NCI-H1105 treated with DMSO at 0.1 percent for 48 hours (cell line): ENCODE results near the gene CYP39A1.

Experiments
- DNase-seq: peaks from one replicate; lab custom pipeline; 2025; lab: John Stamatoyannopoulos, UW

Gene CYP39A1

GRCh38 chr6:46590765-46591164 lies 61.9 kb downstream of the CYP39A1 start:
- no peak for DNase-seq

DNA sequence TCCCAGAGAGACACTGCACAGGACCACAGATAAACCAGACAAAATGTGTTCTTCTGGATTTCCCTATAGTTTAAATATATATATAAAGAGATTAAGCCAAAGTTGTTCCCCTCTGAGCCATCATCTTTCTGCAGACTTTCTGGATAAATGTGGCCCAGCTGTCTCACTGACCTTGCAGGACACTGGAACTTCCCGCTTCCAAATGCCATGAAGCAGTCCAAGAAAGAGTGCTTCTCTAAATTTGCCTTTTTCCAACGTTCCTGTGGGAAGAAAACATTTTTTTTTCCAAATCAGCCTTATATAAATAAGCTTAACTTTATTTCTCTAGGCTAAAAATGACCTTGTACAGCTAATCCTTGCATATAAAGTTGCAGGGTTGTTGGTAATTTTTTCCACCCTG lies 65.7 kb downstream of the CYP39A1 start:
- no peak for DNase-seq

DNA sequence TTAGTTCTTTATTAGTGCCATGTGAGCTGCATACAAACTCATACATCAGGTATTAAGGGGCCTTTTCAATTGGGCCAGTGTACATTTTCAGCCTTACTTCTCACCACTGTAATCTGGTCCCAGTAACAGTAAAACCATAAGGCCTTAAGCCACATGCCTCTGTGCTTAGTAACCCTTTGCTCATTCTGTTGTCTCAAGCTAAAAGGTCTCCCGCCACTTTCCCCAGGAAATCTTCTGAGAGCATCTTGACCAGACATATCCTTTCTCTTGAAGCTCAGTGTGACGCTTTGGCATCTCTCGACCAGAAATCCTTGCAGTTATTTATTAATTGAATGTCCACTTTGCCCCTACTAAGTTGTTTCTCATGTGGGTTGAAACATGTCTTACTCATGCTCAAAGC lies 68.0 kb downstream of the CYP39A1 start:
- no peak for DNase-seq

DNA sequence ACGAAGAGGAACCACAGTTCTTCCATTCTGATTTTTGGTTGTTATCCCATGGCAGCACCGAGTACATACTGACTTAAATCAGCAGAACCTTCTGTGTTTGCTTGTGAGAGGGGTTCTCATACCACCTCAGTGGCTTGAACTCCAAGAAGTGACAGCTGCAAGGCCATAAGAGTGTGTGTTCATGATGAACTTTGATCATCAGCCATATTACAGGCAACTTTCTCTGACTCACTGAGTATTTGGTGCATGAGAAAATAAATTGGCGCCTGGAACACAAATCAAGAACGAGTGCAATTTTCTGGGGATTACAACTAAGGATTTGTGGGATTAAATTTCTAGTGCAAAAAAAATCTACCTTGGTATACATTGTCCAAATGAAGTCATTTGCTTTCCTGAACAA lies 68.9 kb downstream of the CYP39A1 start:
- no peak for DNase-seq

DNA sequence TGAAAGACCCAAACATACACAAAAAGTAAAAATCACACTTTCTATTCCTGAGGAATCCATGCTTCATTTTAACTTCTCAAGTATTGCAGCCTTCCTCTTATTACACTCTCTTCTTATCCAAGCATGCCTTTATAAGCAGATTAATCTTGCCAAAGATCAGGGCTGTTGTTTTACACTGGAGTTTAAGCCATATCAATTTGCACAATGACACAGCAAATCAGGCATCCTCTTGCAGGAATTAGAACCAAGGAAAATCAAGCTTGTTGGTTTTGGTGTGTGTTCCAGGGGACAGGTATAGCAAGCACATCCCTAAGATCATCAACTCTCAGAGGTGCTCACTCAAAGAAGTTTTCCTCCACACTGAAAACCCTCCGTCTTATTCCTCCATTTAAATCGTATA lies 69.5 kb downstream of the CYP39A1 start:
- DNase-seq, result no peak

DNA sequence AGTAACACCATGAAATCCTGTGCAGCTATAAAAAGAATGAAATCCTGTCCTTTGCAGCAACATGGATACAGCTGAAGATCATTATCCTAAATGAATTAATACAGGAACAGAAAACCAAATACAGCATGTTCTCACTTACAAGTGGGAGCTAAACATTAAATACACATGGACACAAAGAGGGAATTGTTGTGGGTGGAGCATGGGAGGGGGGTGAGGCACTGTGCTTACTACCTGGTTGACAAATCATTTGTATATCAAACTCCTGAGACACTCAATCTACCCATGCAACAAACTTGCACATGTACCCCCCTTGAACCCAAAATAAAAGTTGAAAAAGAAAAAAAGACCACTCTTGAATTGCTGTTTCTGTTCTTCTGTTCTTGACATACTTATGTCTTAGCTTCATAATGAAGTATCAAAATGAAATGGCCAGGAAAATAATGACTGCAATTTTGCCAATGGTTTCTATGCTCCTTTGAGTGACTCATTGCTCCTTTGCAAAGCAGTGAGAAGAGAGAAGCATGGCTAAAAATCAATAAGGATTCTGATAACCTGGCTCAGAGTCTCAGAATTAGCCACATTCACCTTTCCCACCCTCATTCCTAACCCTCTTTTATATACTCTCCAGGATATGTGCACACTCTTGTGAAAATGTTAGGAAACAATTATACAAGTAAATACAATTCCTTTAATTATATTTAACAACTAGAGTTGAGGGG lies 71.0 kb downstream of the CYP39A1 start:
- no peak for DNase-seq

DNA sequence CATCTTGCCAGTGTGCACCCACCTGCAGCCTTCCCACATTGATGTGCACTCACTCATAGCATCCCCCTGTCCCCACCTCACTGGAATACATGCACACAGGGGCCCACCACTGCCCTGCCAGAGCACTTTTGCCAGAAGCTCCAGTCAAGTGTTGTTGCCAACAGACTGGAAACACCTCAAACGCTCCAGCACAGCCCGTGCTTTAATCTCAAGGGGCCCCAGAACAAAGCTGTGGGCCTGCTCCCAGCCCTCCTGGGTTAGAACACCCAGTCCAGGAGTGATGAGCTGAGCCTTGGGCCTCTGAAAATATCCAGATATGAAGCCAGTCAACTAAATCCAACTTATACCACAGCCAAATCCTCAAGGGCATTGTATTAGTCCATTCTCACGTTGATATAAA lies 77.1 kb downstream of the CYP39A1 start:
- DNase-seq, result no peak

GRCh38 chr6:46573140-46573539 lies 79.5 kb downstream of the CYP39A1 start:
- no peak for DNase-seq

- no peak for DNase-seq
These were observed 87.1 kb downstream of the CYP39A1 start for GRCh38 chr6:46565531-46565930.

- no peak for DNase-seq
These were observed 88.7 kb downstream of the CYP39A1 start for GRCh38 chr6:46563924-46564323.

- DNase-seq, result no peak
These were observed 96.6 kb downstream of the CYP39A1 start for GRCh38 chr6:46556053-46556452.

DNA sequence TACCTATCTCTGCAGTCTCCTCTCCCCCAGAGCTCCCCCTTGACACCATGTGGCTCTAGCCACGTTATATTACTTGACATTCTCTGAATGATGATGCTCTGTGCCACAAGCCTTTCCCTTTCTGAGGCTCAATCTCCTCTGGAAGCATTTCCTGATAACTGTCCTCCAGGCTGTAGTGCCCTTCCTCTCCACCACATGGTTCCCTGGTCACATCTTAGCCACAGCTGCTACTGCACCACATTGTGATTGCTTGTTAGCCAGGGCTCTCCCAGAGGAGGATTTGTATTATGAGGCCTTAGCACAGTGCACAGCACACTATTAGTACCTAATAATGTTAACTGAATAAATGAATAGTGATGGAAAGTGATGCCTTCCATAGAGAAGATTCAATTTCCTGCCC lies 97.5 kb downstream of the CYP39A1 start:
- DNase-seq, result no peak

GRCh38 chr6:46549155-46549554 lies 103.5 kb downstream of the CYP39A1 start:
- DNase-seq, result no peak

- no peak for DNase-seq
These were observed 111.1 kb downstream of the CYP39A1 start for GRCh38 chr6:46541556-46541955.

DNA sequence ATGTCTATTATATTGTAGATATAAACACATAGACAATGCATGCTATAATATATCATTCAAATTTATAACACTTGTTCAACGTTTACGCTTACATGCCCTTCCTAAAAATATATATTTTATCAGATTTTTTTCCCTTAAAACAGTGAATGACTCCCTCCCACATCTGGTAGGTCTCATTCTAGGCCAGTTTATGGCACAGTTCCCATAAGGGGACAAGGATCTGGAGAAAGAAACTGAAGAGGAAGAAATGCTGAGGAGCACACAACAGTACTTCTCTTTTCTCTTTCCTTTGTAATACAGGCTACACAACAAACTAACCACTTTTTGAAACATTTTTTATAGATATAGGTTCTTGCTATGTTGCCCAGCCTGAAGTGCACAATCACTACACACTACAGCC lies 112.8 kb downstream of the CYP39A1 start:
- DNase-seq, result no peak

GRCh38 chr6:46538800-46539480 lies 113.7 kb downstream of the CYP39A1 start:
- DNase-seq, result no peak

DNA sequence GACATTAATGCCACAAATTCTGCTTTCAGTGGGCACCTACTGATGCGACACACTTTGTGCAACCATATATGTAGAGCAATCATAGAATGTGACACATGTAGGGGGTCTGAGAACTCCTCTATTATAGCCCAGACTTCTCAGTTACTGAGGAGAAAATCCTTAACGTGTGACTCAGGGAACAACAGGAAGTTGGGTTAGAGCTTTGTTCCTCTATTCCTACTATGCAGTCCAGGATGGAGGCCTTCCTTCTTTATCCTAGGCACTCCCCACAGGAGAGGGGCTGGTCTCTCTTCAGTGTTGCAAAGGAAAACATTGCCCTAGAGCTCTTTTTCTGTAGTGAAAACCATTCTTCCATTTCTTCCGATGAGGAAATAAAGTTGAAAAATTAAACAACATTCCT lies 121.7 kb downstream of the CYP39A1 start:
- DNase-seq, result no peak

DNA sequence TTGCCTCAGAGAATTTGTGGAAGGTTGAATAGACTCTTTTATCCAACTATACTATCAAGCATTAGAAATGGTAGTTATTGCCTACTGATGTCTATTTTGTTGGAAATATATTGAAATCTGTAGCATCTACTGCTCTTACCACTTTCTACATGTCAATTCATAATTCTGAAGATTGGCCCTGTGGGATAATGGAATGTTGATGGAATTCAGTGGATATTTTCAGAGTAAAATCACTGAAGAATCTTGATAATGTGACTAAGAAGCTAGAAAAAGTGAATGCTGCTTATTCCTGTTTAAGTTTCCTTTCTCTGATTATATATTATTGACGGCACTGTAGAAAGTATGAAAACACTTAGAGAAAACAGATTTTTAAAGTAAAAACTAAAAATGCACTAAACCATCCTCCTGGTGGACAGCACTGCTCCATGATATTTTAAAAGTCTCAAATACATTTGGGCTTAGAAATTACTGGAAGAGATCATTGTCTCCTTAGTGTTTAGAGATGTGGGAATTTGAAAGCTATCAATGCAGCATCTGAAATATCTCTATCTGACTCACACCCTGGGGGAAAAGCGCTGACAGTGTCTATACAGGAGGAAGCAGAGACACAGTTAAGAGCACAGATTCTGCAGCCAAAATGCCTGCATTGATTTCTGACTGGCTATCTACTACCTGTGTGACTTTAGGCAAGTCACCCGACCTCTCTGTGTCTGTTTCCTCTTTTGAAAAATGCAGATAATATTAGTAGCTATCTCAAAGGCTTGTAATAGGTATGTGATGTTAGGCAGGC lies 123.5 kb downstream of the CYP39A1 start:
- no peak for DNase-seq

- DNase-seq, result no peak
These were observed 126.0 kb downstream of the CYP39A1 start for GRCh38 chr6:46526607-46527006.

- DNase-seq, result no peak
These were observed 127.0 kb downstream of the CYP39A1 start for GRCh38 chr6:46525583-46525982.

DNA sequence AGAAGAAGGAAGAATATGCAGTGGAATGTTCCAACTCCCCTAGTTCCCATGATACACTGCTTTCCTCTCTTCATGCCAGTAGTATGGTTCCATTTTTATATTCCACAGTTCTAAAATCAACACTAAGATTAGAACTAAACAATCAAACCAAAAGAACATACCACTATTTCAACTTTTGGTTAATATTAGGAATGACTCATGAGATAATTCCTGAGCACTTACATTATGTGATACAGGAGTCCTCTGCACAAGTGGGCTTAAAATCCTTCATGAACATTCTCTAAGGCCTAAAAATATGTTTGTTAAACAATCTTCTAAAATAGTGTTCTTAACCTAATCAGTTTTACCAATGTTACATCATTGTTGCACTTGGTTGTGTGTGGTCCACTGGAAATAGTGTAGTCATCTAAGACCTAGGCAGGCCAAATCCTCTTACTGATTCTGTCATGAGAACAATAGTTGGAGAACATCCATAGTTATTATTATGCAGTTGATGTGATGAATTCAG lies 131.1 kb downstream of the CYP39A1 start:
- no peak for DNase-seq

GRCh38 chr6:46517202-46517601 lies 135.4 kb downstream of the CYP39A1 start:
- DNase-seq, result no peak

DNA sequence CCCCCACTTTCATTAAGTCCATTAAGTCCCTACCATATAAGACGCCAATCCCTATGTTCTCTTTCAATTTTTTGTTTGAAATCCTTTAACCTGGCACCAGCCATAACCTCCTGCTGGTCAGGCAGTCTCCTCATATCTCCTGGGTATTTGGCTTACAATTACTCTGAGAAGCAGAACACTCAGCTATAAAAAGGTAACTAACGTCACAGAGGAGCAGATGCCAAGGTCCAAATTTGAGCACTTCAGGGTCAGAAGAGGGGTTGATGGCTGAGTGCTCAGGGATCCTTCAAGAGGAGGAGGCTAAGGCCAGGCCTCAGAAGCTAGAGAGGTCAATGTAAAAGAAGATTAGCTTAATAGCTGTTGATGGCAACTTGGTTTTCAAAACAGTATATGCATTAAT lies 139.1 kb downstream of the CYP39A1 start:
- no peak for DNase-seq
